CD4-positive, alpha-beta T cell treated with Interleukin-4 for 4 hours (primary cell): ENCODE measurements around the gene NMT2.

Experiments used
- DNase-seq: peaks from one replicate; pipeline ENCODE4 v3.0.0-alpha.2; 2020

The NMT2 gene

GRCh38 chr10:15180736-15181135 is 12.2 kb upstream of the NMT2 start:
- DNase-seq: no peak

GRCh38 chr10:15176269-15176668 is 7.8 kb upstream of the NMT2 start:
- no peak for DNase-seq

- no peak for DNase-seq
Measured at GRCh38 chr10:15175587-15175986, 7.1 kb upstream of the NMT2 start.

- DNase-seq: no peak
Measured at GRCh38 chr10:15172306-15172840, 3.9 kb upstream of the NMT2 start.

GRCh38 chr10:15169555-15170401 is 1.3 kb upstream of the NMT2 start:
- peak; percentile 76 for DNase-seq

- DNase-seq: peak; percentile 93
Measured at GRCh38 chr10:15168786-15169554, 477 bp upstream of the NMT2 start.

- peak; percentile 51 for DNase-seq
Measured at GRCh38 chr10:15167411-15168290, 842 bp downstream of the NMT2 start.

GRCh38 chr10:15166325-15166724 is 2.2 kb downstream of the NMT2 start:
- no peak for DNase-seq

- no peak for DNase-seq
Measured at GRCh38 chr10:15163253-15163828, 5.2 kb downstream of the NMT2 start.

- no peak for DNase-seq
Measured at GRCh38 chr10:15158972-15159371, 9.5 kb downstream of the NMT2 start.

- no peak for DNase-seq
Measured at GRCh38 chr10:15158448-15158847, 10.0 kb downstream of the NMT2 start.

GRCh38 chr10:15155978-15156656 is 12.4 kb downstream of the NMT2 start:
- DNase-seq: no peak

- no peak for DNase-seq
Measured at GRCh38 chr10:15152556-15152955, 15.9 kb downstream of the NMT2 start.

- no peak for DNase-seq
Measured at GRCh38 chr10:15150563-15150962, 17.9 kb downstream of the NMT2 start.

- no peak for DNase-seq
Measured at GRCh38 chr10:15149042-15149771, 19.3 kb downstream of the NMT2 start.

- DNase-seq: no peak
Measured at GRCh38 chr10:15147594-15148392, 20.7 kb downstream of the NMT2 start.

GRCh38 chr10:15146366-15146765 is 22.1 kb downstream of the NMT2 start:
- no peak for DNase-seq

GRCh38 chr10:15144788-15145187 is 23.7 kb downstream of the NMT2 start:
- DNase-seq: no peak

- DNase-seq: no peak
Measured at GRCh38 chr10:15141136-15142054, 27.1 kb downstream of the NMT2 start.
